Measurements from ENCODE around the gene OTULIN. TPM values are rescaled to one million over a fixed set of nuclear protein-coding genes. Genes with fewer than 3 reads are reported as not detected.

Gene OTULIN
- total RNA-seq, 6 experiments from 2014 or later, result 17.5 to 22.0 (median 21.3) TPM

DNA sequence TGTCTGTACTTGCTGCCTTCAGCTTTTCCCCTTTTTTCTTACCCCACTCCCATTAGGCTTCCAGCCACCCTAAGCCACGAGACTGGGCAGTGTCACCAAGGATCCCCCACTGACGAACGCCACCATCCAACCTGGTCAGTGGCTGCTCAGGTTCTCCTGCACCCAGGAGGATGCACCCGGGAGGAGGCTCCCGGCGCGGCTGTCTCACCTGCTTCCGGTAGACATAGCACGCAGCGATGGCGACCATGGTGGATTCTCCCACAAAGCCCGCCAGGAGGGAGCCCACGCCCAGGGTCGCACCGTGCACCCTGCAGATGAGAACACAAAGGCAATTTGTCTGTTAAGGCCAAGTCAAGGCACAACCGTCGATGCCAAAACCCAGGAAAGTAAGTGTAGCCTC, 48.1 kb downstream of the OTULIN start:
- no peaks in the 10 kb centered on the region for H3K4me1 Mint-ChIP-seq (ENCODE audit: low read depth)
- H3K9me3 Mint-ChIP-seq, result no peaks in the 10 kb centered on the region
- H3K27ac Mint-ChIP-seq, result no peak overlapping the region
- DNase-seq, result no peak
- H3K36me3 Mint-ChIP-seq (ENCODE audit: low read depth), result peaks cover 50% of the 10 kb centered on the region
- peaks cover 4% of the 10 kb centered on the region; the same call in 1 of the 2 replicates for H3K27me3 Mint-ChIP-seq (ENCODE audit: insufficient read depth)
- TF ChIP-seq, protein P1, sequence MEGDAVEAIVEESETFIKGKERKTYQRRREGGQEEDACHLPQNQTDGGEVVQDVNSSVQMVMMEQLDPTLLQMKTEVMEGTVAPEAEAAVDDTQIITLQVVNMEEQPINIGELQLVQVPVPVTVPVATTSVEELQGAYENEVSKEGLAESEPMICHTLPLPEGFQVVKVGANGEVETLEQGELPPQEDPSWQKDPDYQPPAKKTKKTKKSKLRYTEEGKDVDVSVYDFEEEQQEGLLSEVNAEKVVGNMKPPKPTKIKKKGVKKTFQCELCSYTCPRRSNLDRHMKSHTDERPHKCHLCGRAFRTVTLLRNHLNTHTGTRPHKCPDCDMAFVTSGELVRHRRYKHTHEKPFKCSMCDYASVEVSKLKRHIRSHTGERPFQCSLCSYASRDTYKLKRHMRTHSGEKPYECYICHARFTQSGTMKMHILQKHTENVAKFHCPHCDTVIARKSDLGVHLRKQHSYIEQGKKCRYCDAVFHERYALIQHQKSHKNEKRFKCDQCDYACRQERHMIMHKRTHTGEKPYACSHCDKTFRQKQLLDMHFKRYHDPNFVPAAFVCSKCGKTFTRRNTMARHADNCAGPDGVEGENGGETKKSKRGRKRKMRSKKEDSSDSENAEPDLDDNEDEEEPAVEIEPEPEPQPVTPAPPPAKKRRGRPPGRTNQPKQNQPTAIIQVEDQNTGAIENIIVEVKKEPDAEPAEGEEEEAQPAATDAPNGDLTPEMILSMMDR (IDR thresholded peaks at IDR 0.05), result no peak
- no peak overlapping the region for H3K4me3 Mint-ChIP-seq

DNA sequence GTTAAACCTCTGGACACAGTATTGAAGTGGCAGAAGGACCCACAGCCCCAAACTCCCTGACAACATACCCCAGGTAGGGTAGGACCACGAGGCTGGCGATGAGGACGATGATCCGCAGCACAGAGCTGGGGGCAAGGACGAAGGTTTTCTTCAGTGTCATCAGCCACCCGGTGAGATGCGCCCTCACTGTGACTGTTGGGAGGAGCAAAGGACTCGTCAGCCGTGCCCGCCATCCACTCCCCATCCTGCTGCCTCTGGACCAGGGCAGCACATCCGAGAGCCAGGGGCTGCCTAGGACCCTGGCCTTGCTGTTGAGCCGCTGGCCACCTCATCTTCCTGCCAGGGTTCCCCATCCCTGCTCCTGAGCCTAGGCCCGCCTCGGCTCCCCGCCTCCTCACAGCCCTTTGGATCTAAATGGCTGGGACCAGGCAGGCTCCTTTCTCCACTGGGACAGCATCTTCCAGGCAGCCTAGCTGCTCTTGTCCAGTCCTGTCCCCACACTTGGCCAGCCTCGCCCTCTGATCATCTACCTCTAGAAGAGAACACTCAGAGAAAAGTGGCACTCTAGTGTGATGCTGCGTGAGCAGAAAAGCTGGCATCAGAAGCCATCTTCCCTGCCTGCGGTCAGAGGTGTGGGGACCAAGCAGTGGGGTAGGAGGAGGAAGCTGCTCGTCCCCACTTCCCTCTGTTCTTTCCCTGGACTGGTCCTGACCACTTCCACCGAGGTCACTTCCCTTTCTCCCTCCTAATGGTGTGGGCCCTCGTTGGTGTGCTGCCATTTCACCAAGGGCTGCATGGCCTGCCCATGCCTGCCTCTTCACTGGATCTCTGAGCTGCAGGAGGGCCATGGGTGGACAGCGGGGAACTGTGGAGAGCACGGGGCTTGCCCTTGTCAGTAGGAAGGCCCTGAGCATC, 49.2 kb downstream of the OTULIN start:
- Mint-ChIP-seq H3K4me1 (ENCODE audit: low read depth) (peaks cover 2% of the 10 kb centered on the region; the same call in 1 of the 2 replicates), H3K27ac (peak overlapping the region; percentile 16; the same call in 1 of the 2 replicates), H3K4me3 (no peak overlapping the region), H3K27me3 (ENCODE audit: insufficient read depth) (peaks cover 4% of the 10 kb centered on the region; the same call in 1 of the 2 replicates), H3K9me3 (no peaks in the 10 kb centered on the region), H3K36me3 (ENCODE audit: low read depth) (peaks cover 61% of the 10 kb centered on the region)
- TF ChIP-seq, protein P1 (IDR thresholded peaks at IDR 0.05), result no peak
- no peak for DNase-seq

DNA sequence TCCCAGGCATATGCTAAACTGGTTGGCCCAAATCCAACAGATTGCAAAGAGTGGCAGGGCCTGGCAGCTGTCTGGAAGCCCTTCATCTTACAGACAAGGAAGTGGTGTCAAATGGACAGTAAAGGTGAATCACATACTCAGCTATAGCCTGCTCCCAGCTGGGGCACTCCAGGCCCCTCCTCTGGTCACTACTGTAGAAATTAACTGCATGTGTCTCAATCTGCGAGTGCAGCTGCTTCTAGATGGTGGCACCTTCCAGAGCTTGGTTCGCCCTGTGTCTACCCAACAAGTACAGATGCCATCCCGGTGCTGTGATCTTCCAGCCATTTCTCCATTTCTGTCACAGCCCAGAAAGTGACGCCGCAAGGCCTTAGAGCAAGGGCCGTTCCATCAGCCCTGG, 50.2 kb downstream of the OTULIN start:
- no peak overlapping the region for H3K27ac Mint-ChIP-seq
- no peak for DNase-seq
- no peak overlapping the region for H3K4me3 Mint-ChIP-seq
- H3K4me1 Mint-ChIP-seq (ENCODE audit: low read depth), result peaks cover 12% of the 10 kb centered on the region
- peaks cover 4% of the 10 kb centered on the region; the same call in 1 of the 2 replicates for H3K27me3 Mint-ChIP-seq (ENCODE audit: insufficient read depth)
- H3K9me3 Mint-ChIP-seq, result no peaks in the 10 kb centered on the region
- H3K36me3 Mint-ChIP-seq (ENCODE audit: low read depth), result peaks cover 56% of the 10 kb centered on the region
- TF ChIP-seq, protein P1 (IDR thresholded peaks at IDR 0.05), result no peak

DNA sequence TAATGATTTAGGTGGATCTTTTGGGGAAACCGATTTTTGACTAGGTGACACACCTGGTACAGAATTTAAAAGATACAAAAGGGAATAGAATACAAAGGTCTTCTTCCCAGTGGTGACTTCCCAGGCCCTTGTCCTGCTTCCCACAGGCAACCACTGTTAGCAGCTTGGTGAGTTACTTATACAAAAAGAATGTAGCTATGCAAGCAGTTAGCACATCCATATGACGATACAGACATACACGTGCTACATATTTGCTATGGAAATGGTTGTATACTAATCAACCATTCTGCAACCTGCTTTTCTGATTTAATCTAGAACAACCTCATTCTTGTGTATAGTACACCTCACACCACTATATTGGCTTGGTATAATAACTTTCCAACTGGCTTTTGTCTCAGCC, 51.0 kb downstream of the OTULIN start:
- Mint-ChIP-seq H3K4me3 (no peak overlapping the region), H3K9me3 (no peaks in the 10 kb centered on the region), H3K36me3 (ENCODE audit: low read depth) (peaks cover 50% of the 10 kb centered on the region), H3K4me1 (ENCODE audit: low read depth) (peaks cover 19% of the 10 kb centered on the region), H3K27ac (no peak overlapping the region), H3K27me3 (ENCODE audit: insufficient read depth) (peaks cover 4% of the 10 kb centered on the region; the same call in 1 of the 2 replicates)
- TF ChIP-seq, protein P1 (IDR thresholded peaks at IDR 0.05), result no peak
- no peak for DNase-seq

DNA sequence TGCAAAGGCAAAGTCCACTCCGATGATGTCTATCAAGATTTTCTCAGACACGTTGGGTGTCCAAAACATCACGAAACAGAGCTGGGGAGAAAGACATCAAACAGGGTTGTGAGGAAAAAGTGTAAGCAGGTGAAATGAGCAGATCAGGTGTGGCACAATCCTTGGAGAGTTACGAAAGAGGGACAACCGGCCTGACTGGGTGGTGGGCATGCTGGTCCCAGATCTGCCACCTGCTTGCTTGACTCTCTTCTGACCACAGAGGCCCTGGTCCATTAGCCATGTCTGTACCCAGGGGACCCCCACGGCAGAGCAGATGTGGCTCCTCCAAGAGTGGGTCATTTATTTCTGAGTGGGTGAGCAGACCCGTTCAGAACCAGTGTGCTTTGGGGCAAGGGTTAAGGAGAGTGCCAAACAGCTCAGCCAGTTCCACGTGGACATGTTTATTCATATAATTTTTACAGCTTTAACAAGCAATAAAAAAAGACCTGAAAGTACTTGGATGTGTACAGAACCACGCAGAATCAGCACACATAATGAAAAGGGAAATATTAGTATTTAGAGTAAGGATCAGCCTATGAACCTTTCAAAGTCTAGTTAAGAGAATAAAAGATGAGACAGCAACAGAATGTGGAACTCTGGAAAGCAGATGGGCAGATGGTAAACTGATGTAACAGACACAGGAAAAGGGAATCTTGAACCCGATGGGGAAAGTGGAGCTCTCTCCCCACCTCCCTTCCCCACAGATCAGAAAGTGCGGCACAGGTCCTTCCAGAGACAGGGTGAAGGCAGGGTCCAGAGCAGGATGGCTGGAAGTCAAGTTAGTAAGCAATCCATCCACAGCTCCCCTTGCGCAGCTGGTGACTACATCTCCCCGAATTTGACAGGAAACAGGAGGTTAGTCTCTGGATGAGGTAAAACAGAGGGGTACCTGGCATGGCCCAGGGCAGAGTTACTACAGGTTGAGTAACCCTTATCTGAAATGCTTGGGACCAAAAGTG, 52.5 kb downstream of the OTULIN start:
- DNase-seq, result no peak
- Mint-ChIP-seq H3K9me3 (no peaks in the 10 kb centered on the region), H3K4me1 (ENCODE audit: low read depth) (peaks cover 33% of the 10 kb centered on the region), H3K27me3 (ENCODE audit: insufficient read depth) (0 out of 2 replicates have a peak, but pooled peaks cover 2% of the 10 kb centered on the region), H3K36me3 (ENCODE audit: low read depth) (peaks cover 46% of the 10 kb centered on the region), H3K27ac (peak overlapping the region; percentile 12), H3K4me3 (no peak overlapping the region)
- TF ChIP-seq, protein P1 (IDR thresholded peaks at IDR 0.05), result no peak
